H9 (cell line): ENCODE results near the gene CDRT4. TPM values are rescaled to one million over a fixed set of nuclear protein-coding genes. Genes with fewer than 3 reads are reported as not detected.

Experiments
- DNase-seq: peaks from one replicate; pipeline ENCODE4 v3.0.0-alpha.2; 2017
- H2AFZ ChIP-seq: one replicate; pipeline ENCODE4 v1.6.1; 2013; ENCODE audit warnings: mild to moderate bottlenecking, low read length, control low read depth, moderate library complexity
- H2AK5ac ChIP-seq: 2 replicates; pipeline ENCODE4 v1.6.1; 2013; ENCODE audit warnings: low read length, control low read depth, mixed read lengths; ENCODE audit not compliant: insufficient read length
- H2BK120ac ChIP-seq: one replicate; pipeline ENCODE4 v1.6.1; 2013; ENCODE audit warnings: low read depth, mild to moderate bottlenecking, low read length, control low read depth, inconsistent platforms; ENCODE audit not compliant: poor library complexity, severe bottlenecking
- H2BK12ac ChIP-seq: 2 replicates; pipeline ENCODE4 v1.6.1; 2013; ENCODE audit warnings: low read length, control low read depth, mixed read lengths, low read depth; ENCODE audit not compliant: insufficient read length
- H2BK15ac ChIP-seq: 2 replicates; pipeline ENCODE4 v1.6.1; 2013; ENCODE audit warnings: low read depth, low read length, control low read depth
- H2BK20ac ChIP-seq: one replicate; pipeline ENCODE4 v1.6.1; 2013; ENCODE audit warnings: low read depth, mild to moderate bottlenecking, low read length, control low read depth, inconsistent platforms; ENCODE audit not compliant: poor library complexity, severe bottlenecking
- H2BK5ac ChIP-seq: 2 replicates; pipeline ENCODE4 v1.6.1; 2013; ENCODE audit warnings: low read length, control low read depth, mixed read lengths; ENCODE audit not compliant: insufficient read length
- H3K14ac ChIP-seq: 2 replicates; pipeline ENCODE4 v1.6.1; 2013; ENCODE audit warnings: low read length, control low read depth; ENCODE audit not compliant: insufficient read depth
- H3K18ac ChIP-seq: 2 replicates; pipeline ENCODE4 v1.6.1; 2013; ENCODE audit warnings: low read depth, mild to moderate bottlenecking, mixed read lengths, low read length, control low read depth; ENCODE audit not compliant: insufficient read length
- H3K23ac ChIP-seq: 2 replicates; pipeline ENCODE4 v1.6.1; 2013; ENCODE audit warnings: low read length, control low read depth, mixed read lengths, low read depth; ENCODE audit not compliant: insufficient read length
- H3K23me2 ChIP-seq: 2 replicates; pipeline ENCODE4 v1.6.1; 2013; ENCODE audit warnings: low read depth, mild to moderate bottlenecking, mixed read lengths, low read length, control low read depth; ENCODE audit not compliant: insufficient read length, poor library complexity, severe bottlenecking
- H3K27ac ChIP-seq: 2 replicates; pipeline ENCODE4 v1.5.1; 2013; ENCODE audit warnings: low read length, control low read depth, mixed read lengths, low read depth; ENCODE audit not compliant: insufficient read length
- H3K27me3 ChIP-seq: 2 replicates; pipeline ENCODE4 v1.6.1; 2013; ENCODE audit warnings: low read length, control low read depth, inconsistent platforms; ENCODE audit not compliant: insufficient read depth
- H3K4ac ChIP-seq: 2 replicates; pipeline ENCODE4 v1.6.1; 2013; ENCODE audit warnings: low read depth, mild to moderate bottlenecking, control low read depth, inconsistent platforms, low read length, moderate library complexity
- H3K4me1 ChIP-seq: 2 replicates; pipeline ENCODE4 v1.6.1; 2013; ENCODE audit warnings: low read length, control low read depth, inconsistent platforms; ENCODE audit not compliant: insufficient read depth
- H3K4me2 ChIP-seq: 2 replicates; pipeline ENCODE4 v1.6.1; 2013; ENCODE audit warnings: low read length, control low read depth, mixed read lengths; ENCODE audit not compliant: insufficient read length, insufficient read depth
- H3K56ac ChIP-seq: 2 replicates; pipeline ENCODE4 v1.6.1; 2013; ENCODE audit warnings: low read depth, mild to moderate bottlenecking, mixed read lengths, low read length, control low read depth; ENCODE audit not compliant: insufficient read length
- H3K79me1 ChIP-seq: 2 replicates; pipeline ENCODE4 v1.6.1; 2013; ENCODE audit warnings: low read depth, mild to moderate bottlenecking, moderate library complexity, low read length, control low read depth, inconsistent platforms; ENCODE audit not compliant: insufficient read depth, poor library complexity, severe bottlenecking
- H3K79me2 ChIP-seq: 2 replicates; pipeline ENCODE4 v1.6.1; 2013; ENCODE audit warnings: low read length, control low read depth, inconsistent platforms; ENCODE audit not compliant: insufficient read depth
- H3K9ac ChIP-seq: 2 replicates; pipeline ENCODE4 v1.6.1; 2013; ENCODE audit warnings: low read length, control low read depth, mixed read lengths; ENCODE audit not compliant: insufficient read length; ENCODE audit errors: extremely low read depth
- H3K9me3 ChIP-seq: one replicate; pipeline ENCODE4 v1.6.1; 2013; ENCODE audit warnings: low read depth, low read length, inconsistent platforms; ENCODE audit not compliant: control insufficient read depth
- H3T11ph ChIP-seq: one replicate; pipeline ENCODE4 v1.6.1; 2013; ENCODE audit warnings: mild to moderate bottlenecking, low read length, control low read depth, inconsistent platforms
- H4K20me1 ChIP-seq: one replicate; pipeline ENCODE4 v1.6.1; 2013; ENCODE audit not compliant: control insufficient read depth, insufficient read length, insufficient read depth
- H4K5ac ChIP-seq: 2 replicates; pipeline ENCODE4 v1.6.1; 2013; ENCODE audit warnings: low read depth, mild to moderate bottlenecking, mixed read lengths, low read length, control low read depth; ENCODE audit not compliant: insufficient read length
- H4K8ac ChIP-seq: replicated peaks from 2 replicates; pipeline ENCODE4 v1.6.1; 2013; ENCODE audit warnings: low read length, control low read depth, mixed read lengths, low read depth; ENCODE audit not compliant: insufficient read length
- H4K91ac ChIP-seq: 2 replicates; pipeline ENCODE4 v1.6.1; 2013; ENCODE audit warnings: low read depth, mild to moderate bottlenecking, moderate library complexity, mixed read lengths, low read length, control low read depth; ENCODE audit not compliant: insufficient read length
- H3K27ac Mint-ChIP-seq, 3 experiments: 2 replicates in 2 of 3; 3 replicates in 1 of 3; pipeline ENCODE4 v1.8.0; 2020 to 2021; ENCODE audit warnings: mixed read lengths in 3 of 3, mild to moderate bottlenecking in 1 of 3, moderate library complexity in 1 of 3
- H3K27me3 Mint-ChIP-seq: 2 replicates; pipeline ENCODE4 v1.8.0; 2021; ENCODE audit warnings: low read depth, mild to moderate bottlenecking, moderate library complexity, mixed read lengths
- H3K36me3 Mint-ChIP-seq, 3 experiments: 2 replicates in 2 of 3; 3 replicates in 1 of 3; pipeline ENCODE4 v1.8.0; 2020 to 2021; ENCODE audit warnings: low read depth in 3 of 3, mixed read lengths in 3 of 3; ENCODE audit not compliant: insufficient read depth in 1 of 3
- H3K4me1 Mint-ChIP-seq, 2 experiments: 2 replicates each; pipeline ENCODE4 v1.8.0; 2020; ENCODE audit warnings: mixed read lengths in 2 of 2
- H3K4me3 Mint-ChIP-seq, 2 experiments: 2 replicates in 1 of 2; 3 replicates in 1 of 2; pipeline ENCODE4 v1.8.0; 2020 to 2021; ENCODE audit warnings: mild to moderate bottlenecking in 2 of 2, mixed read lengths in 2 of 2, moderate library complexity in 1 of 2
- H3K9me3 Mint-ChIP-seq, 2 experiments: 2 replicates in 1 of 2; 3 replicates in 1 of 2; pipeline ENCODE4 v1.8.0; 2020; ENCODE audit warnings: mild to moderate bottlenecking in 2 of 2, mixed read lengths in 2 of 2, moderate library complexity in 1 of 2
- CTCF ChIP-seq: fragments of 200-600 bp; sonication (generic); conservative IDR thresholded peaks from 3 replicates; pipeline ENCODE4 v1.8.0; 2021; ENCODE audit warnings: antibody characterized with exemption, mild to moderate bottlenecking
- WGBS: extraction: QIAGEN DNeasy Blood & Tissue Kit; methylation state at CpG from one replicate; pipeline ENCODE4 v1.1.7; 2013; ENCODE audit warnings: missing lambda C conversion rate, low lambda C conversion rate, mixed read lengths; ENCODE audit not compliant: insufficient read length; ENCODE audit errors: extremely low coverage; 5-methylcytosine and 5-hydroxymethylcytosine counted together
- total RNA-seq: library from RNA; stranded (reverse); gene quantifications from 2 replicates; pipeline ENCODE4 v1.2.1, GENCODE V29; 2021

The CDRT4 gene
- total RNA-seq, 1 experiment from 2014 or later: 3.8 TPM

GRCh38 chr17:15388356-15389041, 78.9 kb downstream of the CDRT4 start:
- Histone ChIP-seq H2BK15ac (no peak overlapping the region), H3K4me2 (no peak overlapping the region), H3K4me1 (peaks cover 3% of the 10 kb centered on the region), H4K8ac (no peak overlapping the region), H3K79me2 (no peaks in the 10 kb centered on the region), H4K91ac (no peak overlapping the region), H3K56ac (no peak overlapping the region), H3T11ph (no peak overlapping the region), H3K18ac (no peak overlapping the region), H4K20me1 (no peaks in the 10 kb centered on the region), H3K4ac (no peak overlapping the region), H2BK120ac (no peak overlapping the region), H3K9me3 (no peaks in the 10 kb centered on the region), H2AK5ac (no peak overlapping the region), H4K5ac (no peak overlapping the region), H3K23me2 (no peaks in the 10 kb centered on the region), H3K23ac (no peak overlapping the region), H3K27me3 (no peaks in the 10 kb centered on the region), H2AFZ (no peak overlapping the region), H3K27ac (no peak overlapping the region), H2BK12ac (no peak overlapping the region), H3K9ac (no peak overlapping the region), H3K79me1 (no peaks in the 10 kb centered on the region), H3K14ac (no peak overlapping the region), H2BK5ac (no peak overlapping the region), H2BK20ac (no peak overlapping the region)
- Mint-ChIP-seq H3K27ac (no peak overlapping the region), H3K9me3 (no peaks in the 10 kb centered on the region; a peak in 1 of 5 replicates), H3K36me3 (no peaks in the 10 kb centered on the region), H3K4me1 (peaks cover 9% of the 10 kb centered on the region in 2 experiments), H3K27me3 (peaks cover 6% of the 10 kb centered on the region), H3K4me3 (no peak overlapping the region)
- no peak for DNase-seq
- no peak for TF ChIP-seq CTCF
- WGBS: no CpG with 5 or more reads among the region's 8 CpGs
